T follicular helper cell (primary cell): ENCODE results near the gene PRIM1.
A peak's percentile ranks its signal among the peaks of the same experiment; 100 is the strongest.
"Not testable (repeated sequence)": the region's sequence is repeated elsewhere in the genome, so short reads cannot be mapped to it uniquely, and the experiment has no call there.

Experiments
- DNase-seq: peaks from one replicate; pipeline ENCODE4 v3.0.0-alpha.2; 2020; ENCODE audit warnings: low read depth

PRIM1 gene

DNA sequence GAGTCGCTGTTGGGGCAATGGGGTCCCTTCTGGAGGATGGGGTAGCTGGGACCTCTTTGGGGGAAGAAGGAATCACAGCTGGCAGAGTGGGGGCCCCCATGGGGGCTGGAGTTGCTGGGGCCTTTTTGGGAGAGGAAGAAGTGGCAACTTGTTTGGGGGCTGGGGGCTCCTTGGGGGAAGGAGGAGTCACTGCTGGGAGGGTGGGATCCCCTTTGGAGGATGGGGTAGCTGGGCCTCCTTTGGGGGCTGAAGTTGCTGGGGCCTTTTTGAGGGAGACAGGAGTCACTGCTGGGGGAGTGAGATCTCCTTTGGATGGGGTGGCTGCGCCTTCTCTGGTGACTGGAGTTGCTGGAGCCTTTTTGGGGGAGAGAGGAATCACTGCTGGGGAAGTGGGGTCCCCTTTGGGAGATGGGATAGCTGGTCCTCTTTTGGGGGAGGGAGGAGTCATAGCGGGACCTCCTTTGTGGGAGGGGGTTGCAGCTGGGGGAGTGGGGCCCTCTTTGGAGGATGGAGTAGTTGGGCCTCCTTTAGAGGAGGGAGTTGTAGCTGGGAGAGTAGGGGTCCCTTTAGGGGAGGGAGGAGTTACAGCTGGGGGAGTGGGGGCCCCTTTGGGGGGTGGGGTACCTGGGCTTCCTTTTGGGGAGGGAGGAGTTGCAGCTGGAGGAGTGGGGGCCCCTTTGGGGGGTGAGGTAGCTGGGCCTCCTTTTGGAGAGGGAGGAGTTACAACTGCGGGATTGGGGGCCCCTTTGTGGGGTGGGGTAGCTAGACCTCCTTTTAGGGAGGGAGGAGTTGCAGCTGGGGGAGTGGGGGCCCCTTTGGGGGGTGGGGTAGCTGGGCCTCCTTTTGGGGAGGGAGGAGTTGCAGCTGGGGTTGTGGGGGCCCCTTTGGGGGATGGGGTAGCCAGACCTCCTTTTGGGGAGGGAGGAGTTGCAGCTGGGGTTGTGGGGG is 34.9 kb downstream of the PRIM1 start:
- DNase-seq = no peak

DNA sequence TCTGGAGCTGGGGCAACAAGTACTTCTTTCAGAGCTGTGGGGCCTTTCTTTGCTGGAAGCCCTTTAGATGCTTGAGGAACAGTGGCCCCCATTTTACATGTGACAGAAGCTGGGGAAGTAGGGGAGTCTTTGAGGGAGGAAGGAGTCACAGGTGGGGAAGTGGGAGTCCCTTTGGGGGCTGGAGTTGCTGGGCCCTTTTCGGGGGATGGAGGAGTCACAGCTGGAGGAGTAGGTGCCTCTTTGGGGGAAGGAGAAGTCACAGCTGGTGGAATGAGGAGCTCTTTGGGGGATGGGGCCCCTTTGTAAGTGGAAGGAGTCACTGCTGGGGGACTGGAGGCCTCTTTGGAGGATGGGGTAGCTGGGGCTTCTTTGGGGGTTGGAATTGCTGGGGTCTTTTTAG is 35.7 kb downstream of the PRIM1 start:
- DNase-seq = no peak

DNA sequence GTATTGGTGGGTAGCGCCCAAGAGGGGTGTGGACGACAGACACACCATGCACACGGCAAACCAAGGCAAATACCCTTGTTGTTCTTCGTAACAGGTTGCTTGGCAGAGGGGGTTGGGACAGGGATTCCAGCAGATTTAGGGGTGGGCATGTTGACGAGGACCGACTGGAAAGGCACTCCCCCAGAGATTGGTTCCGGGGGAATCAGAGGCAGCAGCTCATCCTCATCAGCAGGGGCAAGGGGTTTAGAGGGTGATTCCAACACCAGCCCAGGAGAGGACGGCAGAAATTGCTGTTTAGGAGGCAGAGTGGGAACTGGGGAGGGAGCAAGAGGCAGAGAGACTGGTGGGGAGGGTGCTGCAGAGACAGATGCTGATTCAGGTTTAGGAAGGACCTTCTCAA is 36.3 kb downstream of the PRIM1 start:
- DNase-seq = no peak

DNA sequence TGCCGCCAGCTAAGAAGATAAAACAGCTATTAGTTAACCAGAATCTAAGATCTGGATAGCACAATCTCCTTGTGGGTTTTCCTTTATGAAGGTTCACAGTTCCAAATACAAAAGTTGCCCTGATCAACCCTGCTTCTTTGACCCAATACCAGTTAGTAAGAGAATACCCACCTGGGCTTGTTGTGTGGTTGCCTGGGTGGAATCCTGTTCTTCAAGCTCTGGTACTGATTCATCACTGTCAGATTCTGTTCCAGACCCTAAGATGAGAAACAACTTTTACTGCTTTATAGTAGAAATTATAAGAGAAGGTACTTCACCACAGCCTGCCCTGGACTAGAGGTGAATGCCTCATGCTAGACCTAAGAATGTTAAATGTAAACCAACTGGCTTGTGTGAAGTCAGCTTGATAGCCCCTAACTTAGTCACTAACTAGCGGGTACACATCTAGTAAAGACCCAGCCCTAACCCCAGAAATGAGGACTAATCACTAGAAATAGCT is 37.6 kb downstream of the PRIM1 start:
- DNase-seq = no peak

DNA sequence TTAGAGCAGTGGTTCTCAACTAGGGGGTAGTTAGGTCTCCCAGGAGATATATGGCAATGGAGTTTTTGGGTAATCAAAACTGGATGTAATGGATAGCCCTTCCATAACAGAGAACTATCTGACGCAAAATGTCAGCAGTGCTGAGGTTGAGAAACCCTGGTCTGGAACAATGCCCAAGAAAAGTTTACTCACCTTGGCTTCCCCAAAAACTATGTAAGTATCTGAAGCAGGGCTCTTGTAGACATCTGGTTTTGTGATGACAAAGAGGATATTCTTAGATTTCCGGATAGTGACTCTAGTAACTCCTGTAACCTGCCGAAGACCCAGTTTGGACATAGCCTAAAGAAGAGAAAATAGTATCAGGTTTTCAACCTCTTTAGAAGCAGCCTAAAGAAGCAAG is 38.8 kb downstream of the PRIM1 start:
- no peak for DNase-seq

DNA sequence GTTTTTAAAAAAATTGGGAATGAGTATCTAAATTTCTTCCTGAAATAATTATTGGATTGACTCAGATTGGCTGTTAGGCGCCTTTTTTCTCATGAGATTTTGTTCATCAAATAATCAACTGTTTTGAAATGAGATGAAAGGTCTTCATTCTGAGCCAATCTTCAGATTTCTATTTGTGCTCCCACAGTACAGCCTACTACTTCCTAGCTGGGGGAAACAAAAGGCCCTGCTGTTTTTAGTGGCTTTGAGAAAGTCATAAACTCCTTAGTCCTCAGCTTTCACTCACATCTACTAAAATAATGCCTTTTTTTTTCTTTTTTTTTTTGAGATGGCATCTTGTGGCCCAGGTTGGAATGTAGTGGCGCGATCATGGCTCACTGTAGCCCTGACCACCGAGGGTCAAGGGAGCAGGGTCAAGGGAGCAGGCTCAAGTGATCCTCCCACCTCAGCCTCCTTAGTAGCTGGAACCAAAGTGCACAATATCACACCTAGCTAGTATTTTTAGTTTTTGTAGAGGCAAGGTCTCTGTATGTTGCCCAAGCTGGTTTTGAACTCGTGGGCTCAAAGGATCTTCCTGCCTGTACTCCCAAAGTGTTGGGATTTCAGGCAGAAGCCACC is 42.3 kb downstream of the PRIM1 start:
- no peak for DNase-seq

DNA sequence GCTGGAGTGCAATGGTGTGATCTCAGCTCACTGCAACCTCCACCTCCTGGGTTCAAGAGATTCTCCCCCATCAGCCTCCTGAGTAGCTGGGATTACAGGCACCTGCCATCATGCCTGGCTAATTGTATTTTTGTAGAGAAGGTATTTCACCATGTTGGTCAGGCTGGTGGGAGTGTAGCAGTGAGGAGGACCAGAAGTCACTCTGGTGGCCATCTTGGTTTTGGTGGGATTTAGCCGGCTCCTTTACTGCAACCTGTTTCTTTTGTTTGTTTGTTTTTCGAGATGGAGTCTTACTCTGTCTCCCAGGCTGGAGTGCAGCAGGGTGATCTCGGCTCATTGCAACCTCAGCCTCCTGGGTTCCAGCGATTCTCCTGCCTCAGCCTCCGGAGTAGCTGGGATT is 47.6 kb downstream of the PRIM1 start:
- not testable (repeated sequence) for DNase-seq

DNA sequence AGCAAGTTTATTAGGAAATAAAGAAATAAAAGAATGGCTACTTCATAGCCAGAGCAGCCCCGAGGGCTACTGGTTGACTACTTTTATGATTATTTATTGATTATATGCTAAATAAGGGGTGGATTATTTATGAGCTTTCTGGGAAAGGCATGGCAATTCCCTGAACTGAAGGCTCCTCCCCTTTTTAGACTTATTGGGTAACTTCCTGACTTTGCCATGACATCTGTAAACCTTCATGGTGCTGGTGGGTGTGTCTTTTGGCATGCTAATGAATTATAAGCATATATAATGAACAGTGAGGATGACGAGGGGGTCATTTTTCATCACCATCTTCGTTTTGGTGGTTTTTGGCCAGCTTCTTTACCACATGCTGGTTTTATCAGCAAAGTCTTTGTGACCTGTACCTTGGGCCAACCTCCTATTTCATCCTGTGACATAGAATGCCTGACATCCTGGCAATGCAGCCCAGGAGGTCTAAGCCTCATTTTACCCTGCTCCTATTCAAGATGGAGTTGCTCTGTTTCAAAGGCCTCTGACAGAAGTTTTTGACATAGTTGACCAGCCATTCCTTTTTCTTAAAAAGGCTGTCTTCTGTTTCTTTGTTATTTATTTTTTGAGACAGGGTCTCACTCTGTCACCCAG is 53.0 kb downstream of the PRIM1 start:
- DNase-seq = no peak

DNA sequence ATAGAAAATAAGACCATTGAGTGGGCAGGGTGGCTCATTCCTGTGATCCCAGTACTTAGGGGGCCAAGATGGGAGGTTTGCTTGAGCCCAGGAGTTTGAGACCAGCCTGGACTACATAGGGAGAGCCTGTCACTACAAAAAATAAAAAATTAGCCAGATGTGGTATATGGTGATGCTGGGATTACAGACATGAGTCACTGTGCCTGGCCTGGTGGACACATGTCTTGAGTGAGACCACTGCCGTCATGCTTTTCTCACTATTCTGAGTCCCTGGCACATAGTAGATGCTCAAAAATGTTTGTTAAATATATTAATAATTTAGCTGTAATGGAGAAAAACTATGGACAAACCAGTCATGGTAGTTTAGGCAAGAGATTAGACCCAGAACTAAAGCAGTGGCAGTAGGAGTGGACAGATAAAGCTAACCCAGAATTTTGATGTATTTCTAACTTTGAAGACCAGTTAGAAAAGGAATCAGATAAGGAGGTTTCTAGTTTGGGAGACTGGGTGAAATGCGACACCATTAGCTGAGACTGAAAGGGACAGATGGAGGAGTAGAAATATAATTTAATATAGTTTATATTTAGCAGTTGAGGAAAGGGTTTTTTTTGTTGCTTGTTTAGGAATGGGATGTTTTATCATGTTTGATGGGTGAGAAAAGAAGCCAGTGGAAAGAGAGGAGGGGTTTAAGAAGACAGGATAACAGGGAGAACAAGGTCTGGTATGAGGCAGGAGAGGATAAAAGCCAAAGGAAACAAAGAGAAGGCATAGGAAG is 56.6 kb downstream of the PRIM1 start:
- no peak for DNase-seq

DNA sequence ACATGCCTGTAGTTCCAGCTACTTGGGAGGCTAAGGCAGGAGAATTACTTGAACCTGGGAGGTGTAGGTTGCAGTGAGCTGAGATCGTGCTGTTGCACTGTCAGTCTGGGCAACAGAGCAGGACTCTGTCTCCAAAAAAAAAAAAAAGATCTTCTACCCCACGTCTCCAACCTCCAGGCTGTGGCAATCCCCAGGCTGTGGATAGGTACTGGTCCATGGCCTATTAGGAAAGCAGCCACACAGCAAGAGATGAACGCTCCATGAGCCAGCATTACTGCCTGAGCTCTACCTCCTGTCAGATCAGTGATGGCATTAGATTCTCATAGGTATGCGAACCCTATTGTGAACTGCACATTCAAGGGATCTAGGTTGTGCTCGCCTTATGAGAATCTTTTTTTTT is 58.0 kb downstream of the PRIM1 start:
- no peak for DNase-seq

DNA sequence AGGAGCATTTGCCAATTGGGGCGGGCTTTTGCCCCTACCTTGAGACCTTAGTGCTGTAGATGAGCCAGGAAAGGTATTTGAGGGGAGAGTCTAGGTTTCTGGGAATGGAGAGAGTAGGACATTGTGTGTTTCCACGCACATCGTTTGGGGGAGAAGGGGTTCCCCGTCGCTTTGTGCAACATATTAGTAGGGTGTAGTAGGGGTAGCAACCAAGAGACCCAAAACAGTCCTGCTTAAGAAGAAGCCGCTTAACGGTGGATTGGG is 63.3 kb downstream of the PRIM1 start:
- DNase-seq = no peak

DNA sequence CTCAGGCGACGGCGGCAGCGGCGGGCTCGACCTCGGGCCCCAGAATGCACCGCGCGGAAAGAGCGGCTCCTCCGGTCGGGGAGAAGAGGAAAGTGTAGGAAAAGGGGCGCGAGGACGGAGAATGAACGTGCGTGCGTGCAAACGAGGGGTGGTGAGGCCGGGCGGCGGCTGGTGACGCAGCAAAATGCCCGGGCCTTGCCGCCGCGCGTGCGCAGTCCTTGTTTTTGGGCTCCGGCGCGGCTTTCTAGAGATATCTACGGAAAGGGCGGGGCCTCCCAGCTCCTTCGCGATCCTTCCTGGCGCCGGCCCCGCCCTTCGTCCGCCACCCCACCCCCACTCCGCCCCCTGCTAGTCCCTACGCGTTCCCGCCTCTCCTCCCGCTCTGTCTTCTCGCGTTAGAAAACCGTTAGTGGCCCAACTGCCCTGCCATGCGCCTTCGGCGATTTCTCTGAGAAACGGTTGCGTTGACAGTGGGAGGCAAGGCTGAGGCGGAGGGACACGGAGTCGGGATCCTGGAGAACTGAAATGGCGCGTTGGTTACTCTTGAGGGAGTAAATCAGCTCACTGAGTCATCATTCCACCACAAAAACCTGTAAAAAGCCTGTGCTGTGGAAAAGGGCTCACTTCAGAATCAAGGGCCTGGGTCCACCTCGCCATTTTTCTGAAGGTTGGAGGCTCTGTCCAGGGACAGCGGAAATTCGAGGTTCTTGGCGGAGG is 63.8 kb downstream of the PRIM1 start, which contains the start of gene PTGES3:
TSS of gene PTGES3 (minus strand) at position 156 of the 717 bp plus-strand sequence. CDS start 285 bp downstream, outside the sequence.
- DNase-seq = peak; percentile 95

DNA sequence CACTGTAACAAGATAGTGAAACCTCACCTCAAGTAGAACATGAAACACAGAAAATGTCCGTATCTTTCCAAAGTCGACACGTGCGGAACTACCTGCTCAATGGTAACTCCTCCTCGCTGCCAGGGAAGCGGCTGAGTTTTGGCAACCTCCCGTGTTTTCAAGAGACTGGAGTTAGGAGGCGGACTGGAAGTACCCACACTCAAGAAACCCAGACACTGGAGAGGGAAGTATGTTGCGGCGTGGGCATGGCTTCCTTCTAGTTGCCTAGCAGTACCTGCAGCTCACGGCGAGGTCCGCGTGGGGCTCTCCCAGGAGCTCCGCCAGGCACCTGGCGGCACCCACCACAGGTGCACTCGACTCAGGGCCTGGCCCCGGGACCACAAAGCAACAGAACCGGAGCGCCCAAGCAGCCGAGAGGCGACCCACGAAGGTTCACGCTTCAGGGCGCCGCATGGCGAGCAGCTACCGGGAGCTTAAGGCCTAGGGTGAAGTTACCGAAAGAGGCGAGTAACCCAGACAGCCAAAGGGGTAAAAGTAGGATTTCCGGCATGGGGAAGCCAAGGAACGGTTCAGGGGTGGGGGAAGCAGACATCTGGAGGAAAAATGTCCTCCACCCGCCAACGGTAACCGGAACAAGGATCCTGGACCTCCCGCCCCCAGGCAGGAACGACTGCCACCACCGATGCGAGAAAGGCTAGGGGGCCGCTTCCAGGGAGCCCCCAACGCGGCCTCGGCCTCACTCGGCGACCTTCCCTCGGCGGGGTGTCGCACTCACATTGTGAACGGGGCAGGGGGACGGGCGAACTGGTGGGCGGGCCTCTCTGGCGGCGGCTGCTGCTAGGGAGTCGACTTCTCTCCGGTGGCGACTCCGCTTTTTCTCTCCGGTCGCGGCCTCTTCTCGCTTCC is 64.6 kb downstream of the PRIM1 start:
- DNase-seq = peak; percentile 58

DNA sequence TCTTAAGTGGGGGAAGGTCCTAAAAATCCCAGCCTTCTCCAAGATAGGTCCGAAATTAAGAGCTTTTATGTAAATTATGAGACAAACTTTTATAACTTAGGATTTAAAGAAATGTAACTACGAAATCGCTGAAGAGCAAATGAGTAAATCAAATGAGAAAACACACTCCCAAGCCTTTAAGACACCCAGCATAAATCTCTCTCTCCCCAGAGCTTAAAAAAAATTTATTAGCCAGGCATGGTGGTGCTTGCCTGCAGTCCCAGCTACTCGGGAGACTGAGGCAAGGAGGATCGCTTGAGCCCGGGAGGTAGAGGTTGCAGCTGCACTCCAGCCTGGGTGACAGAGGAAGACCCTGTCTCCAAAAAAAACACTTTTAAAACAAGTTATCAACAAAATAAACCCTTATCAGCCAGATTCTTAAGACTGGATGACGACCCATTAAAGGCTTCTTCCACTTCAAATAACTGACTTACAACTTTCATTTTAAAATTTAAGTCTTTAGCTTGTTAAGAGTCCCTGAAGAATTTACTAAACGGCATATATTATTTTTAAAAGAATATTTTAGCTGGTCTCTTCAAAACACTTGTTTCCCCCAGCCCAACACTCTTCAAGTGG is 67.3 kb downstream of the PRIM1 start:
- no peak for DNase-seq

DNA sequence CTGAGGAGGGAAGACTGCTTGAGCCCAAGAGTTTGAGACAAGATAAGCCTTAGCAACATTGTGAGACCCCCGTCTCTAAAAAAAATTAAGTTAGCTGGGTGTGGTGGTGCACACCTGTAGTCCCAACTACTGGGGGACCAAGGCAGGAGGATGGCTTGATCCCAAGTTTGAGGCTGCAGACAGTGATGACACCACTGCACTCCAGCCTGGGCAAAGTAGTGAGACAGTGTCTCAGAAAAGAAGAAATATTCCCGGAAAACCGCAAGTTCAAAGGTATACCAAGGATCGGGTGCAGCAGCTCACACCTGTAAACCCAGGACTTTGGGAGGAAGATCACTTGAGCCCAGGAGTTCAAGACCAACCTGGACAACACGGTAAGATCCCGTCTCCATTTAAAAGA is 69.8 kb downstream of the PRIM1 start:
- DNase-seq = no peak
